Sigmoid colon (tissue), 7 donors: ENCODE data around the gene SH3BGRL. TPM values are rescaled to one million over a fixed set of nuclear protein-coding genes. Genes with fewer than 3 reads are reported as not detected.
A peak's percentile ranks its signal among the peaks of the same experiment; 100 is the strongest.

Experiments used
- DNase-seq: peaks from one replicate; pipeline ENCODE4 v3.0.0-alpha.2; 2019
- H3K27ac ChIP-seq, 4 donors: fragments of 200-600 bp; sonication (generic); one replicate each; pipeline ENCODE4 v1.5.1; 2016 to 2019; ENCODE audit warnings: mild to moderate bottlenecking in 1 of 4
- H3K27me3 ChIP-seq, 3 donors: fragments of 200-600 bp; sonication (generic); one replicate each; pipeline ENCODE4 v1.5.1; 2019; ENCODE audit warnings: mild to moderate bottlenecking in 1 of 3
- H3K36me3 ChIP-seq, 4 donors: fragments of 200-600 bp; sonication (generic); one replicate each; pipeline ENCODE4 v1.5.1; 2016 to 2019
- H3K4me1 ChIP-seq, 4 donors: fragments of 200-600 bp; sonication (generic); one replicate each; pipeline ENCODE4 v1.5.1; 2017 to 2019
- H3K4me3 ChIP-seq, 4 donors: fragments of 200-600 bp; sonication (generic); one replicate each; pipeline ENCODE4 v1.5.1; 2017 to 2019; ENCODE audit warnings: mild to moderate bottlenecking in 2 of 4, moderate library complexity in 1 of 4
- H3K9me3 ChIP-seq, 4 donors: fragments of 200-600 bp in 3 of 4; sonication (generic) in 3 of 4; one replicate each; pipeline versions ENCODE4 v1.5.1 to v1.6.1; 2013 to 2019
- CTCF ChIP-seq, 4 experiments: fragments of 450-650 bp in 3 of 4; fragments of 200-600 bp in 1 of 4; IDR thresholded peaks; one replicate each; pipeline ENCODE4 v1.5.1; 2016 to 2019; ENCODE audit warnings: antibody characterized with exemption in 4 of 4, mild to moderate bottlenecking in 3 of 4, moderate library complexity in 2 of 4
- EP300 ChIP-seq, 4 donors: sonication (generic); formaldehyde crosslinking; IDR thresholded peaks; one replicate each; pipeline ENCODE4 v1.6.1; 2017; ENCODE audit warnings: antibody characterized with exemption in 4 of 4
- POLR2A ChIP-seq, 2 donors: fragments of 450-650 bp; IDR thresholded peaks; one replicate each; pipeline ENCODE4 v1.6.1; 2016; ENCODE audit warnings: antibody characterized with exemption in 2 of 2, mild to moderate bottlenecking in 2 of 2, moderate library complexity in 2 of 2
- POLR2AphosphoS5 ChIP-seq, 4 donors: sonication (generic); formaldehyde crosslinking; IDR thresholded peaks; one replicate each; pipeline ENCODE4 v1.6.1; 2017; ENCODE audit warnings: antibody characterized with exemption in 4 of 4
- WGBS, 2 donors: extraction: QIAGEN DNeasy Blood & Tissue Kit; methylation state at CpG; one replicate each; pipeline ENCODE4 v1.1.7; 2013; 5-methylcytosine and 5-hydroxymethylcytosine counted together
- intact Hi-C: fragments of 100-400 bp; cut with DNase I; formaldehyde crosslinking; loops from one replicate; pipeline ENCODE4 v1.15.1; 2023
- polyA plus RNA-seq, 3 donors: library from polyadenylated mRNA; stranded (reverse); fragments of 200-250 nt; gene quantifications; one replicate each; pipeline ENCODE4 v1.2.3, GENCODE V29; 2013
- total RNA-seq, 4 donors: library from RNA; depleted of rRNA; stranded (reverse); fragments of >200 nt; gene quantifications; one replicate each; pipeline ENCODE4 v1.1.0, GENCODE V29; 2016
- donor health status: healthy with polysubstance abuse.
- donor health status: Bipolar disorder and iron deficiency.
- donor health status: healthy.

SH3BGRL gene
- total and polyA plus RNA-seq, 7 donors = 66.0 to 452 (median 358) TPM

DNA sequence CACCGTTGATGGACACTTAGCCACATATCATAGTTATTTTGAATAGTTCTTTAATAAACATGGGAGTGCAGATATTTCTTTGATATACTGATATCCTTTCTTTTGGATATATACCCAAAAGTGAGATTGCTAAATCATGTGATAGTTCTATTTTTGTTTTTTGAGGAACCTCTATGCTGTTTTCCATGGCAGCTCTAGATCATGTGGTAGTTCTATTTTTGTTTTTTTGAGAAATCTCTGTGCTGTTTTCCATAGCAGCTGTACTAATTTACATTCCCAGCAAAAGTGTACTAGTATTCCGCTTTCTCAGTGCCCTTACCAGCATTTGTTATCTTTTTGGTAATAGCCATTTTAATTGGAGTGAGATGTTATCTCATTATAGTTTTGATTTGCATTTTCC lies 3.6 kb downstream of the SH3BGRL start:
- Histone ChIP-seq H3K9me3 (no peaks in the 10 kb centered on the region), H3K36me3 (no peaks in the 10 kb centered on the region), H3K27me3 (no peaks in the 10 kb centered on the region), H3K27ac (peak overlapping the region in 2 of 4 donors; percentile 32 to 47), H3K4me1 (peaks cover 0 to 31% (median 9%) of the 10 kb centered on the region in 4 donors), H3K4me3 (no peak overlapping the region)
- intact Hi-C loops = loop anchor here (10.0 kb wide), 1 partner anchor 169 kb away; no protein-coding TSS in a partner anchor
- DNase-seq = no peak
- TF ChIP-seq EP300 (IDR thresholded peaks at IDR 0.05) (no peak), CTCF (IDR thresholded peaks at IDR 0.05) (no peak), POLR2A (IDR thresholded peaks at IDR 0.05) (no peak)
- 84 to 91% methylated on average over 2 of the region's 2 CpGs for WGBS, 2 donors

DNA sequence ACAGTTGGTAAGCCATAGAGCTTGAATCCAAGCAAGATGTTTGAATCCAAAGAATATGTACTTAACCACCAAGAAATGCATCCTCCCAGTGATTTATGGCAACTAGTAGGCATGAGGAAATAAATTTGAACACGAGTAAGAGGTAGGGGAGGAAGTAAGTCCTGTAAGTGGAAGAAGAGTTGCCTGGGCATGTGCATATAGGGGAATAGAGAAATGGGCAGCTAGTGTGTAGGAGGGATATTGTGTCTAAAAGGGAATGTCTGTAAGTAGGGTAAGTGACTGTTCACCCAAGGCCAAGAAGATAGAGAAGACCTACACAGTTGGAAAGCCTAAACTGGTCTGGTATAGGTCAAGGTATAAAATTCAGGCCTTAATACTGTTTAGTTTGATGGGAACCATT lies 4.6 kb downstream of the SH3BGRL start:
- Histone ChIP-seq H3K4me3 (no peak overlapping the region), H3K9me3 (no peaks in the 10 kb centered on the region), H3K4me1 (peaks cover 0 to 31% (median 9%) of the 10 kb centered on the region in 4 donors), H3K27me3 (no peaks in the 10 kb centered on the region), H3K27ac (peak overlapping the region in 2 of 4 donors; percentile 32 to 47), H3K36me3 (no peaks in the 10 kb centered on the region)
- intact Hi-C loops = loop anchor here (10.0 kb wide), 1 partner anchor 168 kb away; no protein-coding TSS in a partner anchor
- no peak for DNase-seq
- TF ChIP-seq EP300 (IDR thresholded peaks at IDR 0.05) (no peak), POLR2A (IDR thresholded peaks at IDR 0.05) (no peak), CTCF (IDR thresholded peaks at IDR 0.05) (no peak), POLR2AphosphoS5 (IDR thresholded peaks at IDR 0.05) (no peak)
- 9 to 13% methylated on average over 1 of the region's 1 CpG for WGBS, 2 donors

GRCh38 chrX:81208916-81209315 lies 7.0 kb downstream of the SH3BGRL start:
- Histone ChIP-seq H3K4me3 (no peak overlapping the region), H3K9me3 (no peaks in the 10 kb centered on the region), H3K27ac (peak overlapping the region in 3 of 4 donors; percentile 31 to 65 (median 53)), H3K36me3 (no peaks in the 10 kb centered on the region), H3K27me3 (no peaks in the 10 kb centered on the region), H3K4me1 (peaks cover 0 to 31% (median 9%) of the 10 kb centered on the region in 4 donors)
- WGBS, 2 donors = 90 to 95% methylated on average over 8 of the region's 8 CpGs
- no peak for DNase-seq
- intact Hi-C loops = loop anchor here (10.0 kb wide), 1 partner anchor 166 kb away; no protein-coding TSS in a partner anchor
- TF ChIP-seq POLR2AphosphoS5 (IDR thresholded peaks at IDR 0.05) (no peak), CTCF (IDR thresholded peaks at IDR 0.05) (no peak), EP300 (IDR thresholded peaks at IDR 0.05) (no peak), POLR2A (IDR thresholded peaks at IDR 0.05) (no peak)

DNA sequence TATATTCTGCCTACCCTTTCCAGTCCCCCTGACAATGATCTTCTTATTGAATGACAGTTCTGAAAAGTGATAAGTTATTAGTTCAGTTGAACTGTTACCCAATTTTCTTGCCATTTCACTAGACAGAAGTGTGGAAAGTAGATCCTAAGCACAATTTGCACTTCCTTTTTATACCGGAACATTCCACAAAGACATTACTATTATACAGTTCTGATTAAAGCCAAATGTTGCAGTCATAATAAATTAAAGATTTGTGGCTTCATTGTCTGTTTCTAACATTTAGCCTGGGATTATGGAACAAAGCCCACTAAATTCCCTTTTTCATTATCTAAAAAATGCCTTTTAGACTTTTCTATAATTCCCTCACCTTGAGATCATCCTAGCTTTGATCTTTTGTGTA lies 13.8 kb downstream of the SH3BGRL start:
- no peak for DNase-seq
- Histone ChIP-seq H3K27ac (peak overlapping the region in 1 of 4 donors; percentile 19), H3K4me3 (no peak overlapping the region), H3K4me1 (peaks cover 0 to 12% (median 7%) of the 10 kb centered on the region in 4 donors), H3K27me3 (no peaks in the 10 kb centered on the region), H3K36me3 (no peaks in the 10 kb centered on the region), H3K9me3 (no peaks in the 10 kb centered on the region)
- intact Hi-C loops = no loop called here
- 71 to 92% methylated on average over 1 of the region's 1 CpG for WGBS, 2 donors
- TF ChIP-seq POLR2A (IDR thresholded peaks at IDR 0.05) (no peak), EP300 (IDR thresholded peaks at IDR 0.05) (no peak), POLR2AphosphoS5 (IDR thresholded peaks at IDR 0.05) (no peak), CTCF (IDR thresholded peaks at IDR 0.05) (no peak)

DNA sequence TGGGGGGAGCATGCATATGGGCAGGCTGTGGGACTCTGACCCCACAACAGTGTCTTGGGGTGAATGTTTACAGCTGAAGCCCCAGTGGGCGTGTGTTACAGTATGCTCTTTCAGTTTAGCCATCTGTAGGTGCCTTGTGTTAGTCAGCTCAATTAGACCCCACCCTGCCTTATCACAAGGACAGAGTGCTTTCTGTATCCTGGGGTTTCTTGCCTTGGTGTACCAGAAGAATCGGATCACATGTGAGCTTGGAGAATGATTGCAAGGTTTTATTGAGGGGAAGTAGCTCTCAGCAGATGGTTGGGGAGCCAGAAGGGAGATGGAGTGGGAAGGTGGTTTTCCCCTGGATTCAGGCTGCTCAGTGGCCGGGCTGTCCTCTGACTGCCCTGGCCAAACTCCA lies 27.3 kb downstream of the SH3BGRL start:
- 34 to 74% methylated on average over 3 of the region's 3 CpGs for WGBS, 2 donors
- intact Hi-C loops = no loop called here
- peaks cover 0 to 13% (median 7%) of the 10 kb centered on the region in 4 donors for H3K4me1 ChIP-seq
- H3K36me3 ChIP-seq = no peaks in the 10 kb centered on the region
- H3K4me3 ChIP-seq = no peak overlapping the region
- no peak overlapping the region for H3K27ac ChIP-seq
- TF ChIP-seq POLR2AphosphoS5 (IDR thresholded peaks at IDR 0.05) (no peak), CTCF (IDR thresholded peaks at IDR 0.05) (no peak), EP300 (IDR thresholded peaks at IDR 0.05) (no peak), POLR2A (IDR thresholded peaks at IDR 0.05) (no peak)
- no peaks in the 10 kb centered on the region for H3K9me3 ChIP-seq
- DNase-seq = no peak
- no peaks in the 10 kb centered on the region for H3K27me3 ChIP-seq
